Mucosa of descending colon (tissue), 3 donors: ENCODE data around the gene TYROBP. TPM values are rescaled to one million over a fixed set of nuclear protein-coding genes. Genes with fewer than 3 reads are reported as not detected.
A peak's percentile ranks its signal among the peaks of the same experiment; 100 is the strongest.

Experiments used
- ATAC-seq: fragments of 200-7000 bp; cut with Tn5 transposase; one replicate; pipeline ENCODE4 v1.9.1; 2020; ENCODE audit warnings: mild to moderate bottlenecking, moderate library complexity
- DNase-seq, 3 donors: peaks; one replicate each; pipeline ENCODE4 v3.0.0-alpha.2; 2020
- H3K36me3 ChIP-seq: fragments of 200-600 bp; one replicate; pipeline ENCODE4 v1.8.0; 2021; ENCODE audit warnings: low read depth, mild to moderate bottlenecking
- H3K4me1 ChIP-seq: fragments of 200-600 bp; one replicate; pipeline ENCODE4 v1.8.0; 2021; ENCODE audit warnings: low read depth, mild to moderate bottlenecking
- H3K4me3 ChIP-seq: fragments of 200-600 bp; one replicate; pipeline ENCODE4 v1.8.0; 2021; ENCODE audit warnings: mild to moderate bottlenecking
- H3K9me3 ChIP-seq: fragments of 200-600 bp; one replicate; pipeline ENCODE4 v1.8.0; 2021; ENCODE audit warnings: mild to moderate bottlenecking
- CTCF ChIP-seq: fragments of 200-600 bp; IDR thresholded peaks from one replicate; pipeline ENCODE4 v1.8.0; 2022; ENCODE audit warnings: antibody characterized with exemption, mild to moderate bottlenecking
- intact Hi-C, 2 donors: fragments of 100-400 bp; cut with DNase I in 1 of 2; cut with micrococcal nuclease in 1 of 2; formaldehyde crosslinking; loops; one replicate each; pipeline versions ENCODE4 v1.11.0 to v1.11.1; 2022; cut with DNase I, micrococcal nuclease
- total RNA-seq, 3 donors: library from RNA; stranded (reverse); fragmentation: NEBNext Ultra II Directional in 2 of 3; extraction: Animal tissue kit (Norgen Biotek cat#: 25700) in 2 of 3; gene quantifications; one replicate each; pipeline versions ENCODE4 v1.2.1 to v1.2.4, GENCODE V29; 2021 to 2023
- donor health status: DM: no; HTN: no; CAD: no; lungs with moderate emphysema.
- donor health status: DM: no; HTN: no; CAD: no.
- donor health status: DM: no; HTN: yes; CAD: no.

Gene TYROBP
- total RNA-seq, 3 donors from 2014 or later = 15.7 to 50.2 (median 45.0) TPM

GRCh38 chr19:35879770-35880317, 28.3 kb downstream of the TYROBP start:
- Histone ChIP-seq H3K4me3 (no peak overlapping the region), H3K9me3 (no peaks in the 10 kb centered on the region), H3K36me3 (no peaks in the 10 kb centered on the region), H3K4me1 (no peaks in the 10 kb centered on the region)
- DNase-seq (peak; percentile 89 to 96 (median 92)), ATAC-seq (peak; percentile 98)
- intact Hi-C loops = loop anchor here (5.0 to 10.0 kb wide), 2 partner anchors 52 to 55 kb away; partner anchors contain the start of gene LRFN3 (in 1 of the 2)
- TF ChIP-seq CTCF = no peak

- intact Hi-C loops = no loop called here
- no peaks in the 10 kb centered on the region for H3K9me3 ChIP-seq
- no peaks in the 10 kb centered on the region for H3K36me3 ChIP-seq
- DNase-seq (no peak), ATAC-seq (no peak)
- no peak overlapping the region for H3K4me3 ChIP-seq
- no peak for TF ChIP-seq CTCF
- H3K4me1 ChIP-seq = no peaks in the 10 kb centered on the region
Measured at GRCh38 chr19:35879068-35879467, 29.0 kb downstream of the TYROBP start.

GRCh38 chr19:35874392-35874930, 33.6 kb downstream of the TYROBP start:
- ATAC-seq (no peak), DNase-seq (no peak)
- H3K4me1 ChIP-seq = peaks cover 8% of the 10 kb centered on the region
- no peaks in the 10 kb centered on the region for H3K36me3 ChIP-seq
- no peak overlapping the region for H3K4me3 ChIP-seq
- H3K9me3 ChIP-seq = no peaks in the 10 kb centered on the region
- no peak for TF ChIP-seq CTCF
- intact Hi-C loops = no loop called here

- TF ChIP-seq CTCF = no peak
- DNase-seq (no peak), ATAC-seq (no peak)
- Histone ChIP-seq H3K9me3 (no peaks in the 10 kb centered on the region), H3K4me1 (peaks cover 18% of the 10 kb centered on the region), H3K36me3 (no peaks in the 10 kb centered on the region), H3K4me3 (no peak overlapping the region)
- intact Hi-C loops = no loop called here
Measured at GRCh38 chr19:35872180-35872579, 35.9 kb downstream of the TYROBP start.

GRCh38 chr19:35871611-35872010, 36.5 kb downstream of the TYROBP start:
- H3K9me3 ChIP-seq = no peaks in the 10 kb centered on the region
- no peak for ATAC-seq
- no peak overlapping the region for H3K4me3 ChIP-seq
- intact Hi-C loops = no loop called here
- no peaks in the 10 kb centered on the region for H3K36me3 ChIP-seq
- H3K4me1 ChIP-seq = peaks cover 18% of the 10 kb centered on the region
- TF ChIP-seq CTCF = no peak
- DNase-seq = no peak
